Measurements from ENCODE around the gene FRMD5. TPM values are rescaled to one million over a fixed set of nuclear protein-coding genes. Genes with fewer than 3 reads are reported as not detected.

Gene FRMD5
- total RNA-seq, 1 experiment from 2014 or later = 17.4 TPM

DNA sequence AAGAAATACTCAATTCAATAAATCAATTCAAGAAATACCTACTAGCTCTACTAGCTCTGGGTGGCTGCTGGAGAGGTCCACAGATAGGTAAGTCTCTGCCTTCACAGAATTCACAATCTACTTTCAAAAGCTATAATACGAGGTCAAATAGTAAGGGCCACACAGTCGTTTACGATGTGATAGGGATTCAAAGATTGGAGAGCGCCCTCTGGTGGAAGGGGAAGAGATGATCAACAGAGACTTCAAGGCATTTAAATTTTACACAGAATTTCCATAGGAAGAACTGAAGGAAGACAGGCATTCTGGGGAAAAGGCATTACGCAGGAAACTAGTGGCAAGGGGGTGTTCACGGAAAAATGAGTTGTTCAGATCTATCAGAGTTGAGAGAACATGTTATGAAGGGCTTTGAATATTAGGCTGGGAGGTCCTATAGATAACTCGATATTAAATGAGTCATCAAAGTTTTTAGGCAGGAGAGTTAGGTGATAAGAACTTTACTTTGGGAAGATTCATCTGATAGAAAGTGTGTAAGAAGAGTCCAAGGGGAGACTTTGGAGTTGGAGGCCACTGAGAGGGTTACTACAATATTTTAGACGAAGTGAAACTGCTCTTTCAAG is 128.8 kb downstream of the FRMD5 start:
- Histone ChIP-seq H3K36me3 (ENCODE audit: control insufficient read depth, insufficient read depth, low read length) (no peaks in the 10 kb centered on the region), H3K4me3 (ENCODE audit: low read depth, low read length) (no peak overlapping the region), H3K9me3 (no peaks in the 10 kb centered on the region), H3K4me1 (no peaks in the 10 kb centered on the region), H3K27me3 (replicated peaks; ENCODE audit: control insufficient read depth, insufficient read depth, low read length) (no peaks in the 10 kb centered on the region)
- Mint-ChIP-seq H3K27me3 (ENCODE audit: insufficient read depth, unreplicated experiment) (no peaks in the 10 kb centered on the region), H3K4me3 (ENCODE audit: unreplicated experiment) (no peak overlapping the region), H3K36me3 (ENCODE audit: insufficient read depth, unreplicated experiment) (no peaks in the 10 kb centered on the region), H3K4me1 (ENCODE audit: low read depth, unreplicated experiment) (peaks cover 11% of the 10 kb centered on the region), H3K27ac (ENCODE audit: unreplicated experiment) (peak overlapping the region; percentile 1), H3K9me3 (ENCODE audit: unreplicated experiment) (no peaks in the 10 kb centered on the region)
- TF ChIP-seq, protein P1, sequence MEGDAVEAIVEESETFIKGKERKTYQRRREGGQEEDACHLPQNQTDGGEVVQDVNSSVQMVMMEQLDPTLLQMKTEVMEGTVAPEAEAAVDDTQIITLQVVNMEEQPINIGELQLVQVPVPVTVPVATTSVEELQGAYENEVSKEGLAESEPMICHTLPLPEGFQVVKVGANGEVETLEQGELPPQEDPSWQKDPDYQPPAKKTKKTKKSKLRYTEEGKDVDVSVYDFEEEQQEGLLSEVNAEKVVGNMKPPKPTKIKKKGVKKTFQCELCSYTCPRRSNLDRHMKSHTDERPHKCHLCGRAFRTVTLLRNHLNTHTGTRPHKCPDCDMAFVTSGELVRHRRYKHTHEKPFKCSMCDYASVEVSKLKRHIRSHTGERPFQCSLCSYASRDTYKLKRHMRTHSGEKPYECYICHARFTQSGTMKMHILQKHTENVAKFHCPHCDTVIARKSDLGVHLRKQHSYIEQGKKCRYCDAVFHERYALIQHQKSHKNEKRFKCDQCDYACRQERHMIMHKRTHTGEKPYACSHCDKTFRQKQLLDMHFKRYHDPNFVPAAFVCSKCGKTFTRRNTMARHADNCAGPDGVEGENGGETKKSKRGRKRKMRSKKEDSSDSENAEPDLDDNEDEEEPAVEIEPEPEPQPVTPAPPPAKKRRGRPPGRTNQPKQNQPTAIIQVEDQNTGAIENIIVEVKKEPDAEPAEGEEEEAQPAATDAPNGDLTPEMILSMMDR (IDR thresholded peaks at IDR 0.05; ENCODE audit: insufficient read depth in 1 of 2, low read depth in 1 of 2, low read length in 1 of 2, severe bottlenecking in 1 of 2, unreplicated experiment in 1 of 2) = peak; percentile 68 to 70
- POLR2A ChIA-PET = no interaction called here
- no TSS peak for BruUV-seq (replicated peaks)
- CTCF ChIA-PET = interaction anchor here (0.5 to 1.4 kb wide), 7 partner anchors 8 to 302 kb away, joined by 3 to 9 read pairs (median 3); no protein-coding TSS in a partner anchor
- peak; percentile 51 to 69 for DNase-seq
- intact Hi-C loops (cut with micrococcal nuclease; ENCODE audit: unreplicated experiment) = loop anchor here (1.0 kb wide), 4 partner anchors 125 to 194 kb away; no protein-coding TSS in a partner anchor

DNA sequence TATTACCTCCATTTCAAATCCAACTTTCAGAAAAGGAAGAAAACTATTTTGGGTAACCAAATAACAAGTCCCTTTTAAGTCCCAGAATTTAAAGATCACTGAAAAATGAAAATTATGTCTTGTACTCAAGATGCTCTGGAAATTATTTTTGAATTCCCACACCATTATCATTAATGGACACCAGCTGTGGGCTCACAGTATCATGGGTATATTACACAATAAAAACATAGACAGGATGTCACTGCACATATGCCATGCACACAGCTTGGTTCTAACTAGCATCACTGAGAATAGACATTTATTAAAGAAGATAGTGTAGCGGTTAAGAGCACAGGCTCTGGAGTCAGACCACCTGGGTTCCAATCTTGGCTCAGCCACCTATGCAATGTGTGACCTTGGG is 130.4 kb downstream of the FRMD5 start:
- Histone ChIP-seq H3K27me3 (replicated peaks; ENCODE audit: control insufficient read depth, insufficient read depth, low read length) (no peaks in the 10 kb centered on the region), H3K4me3 (ENCODE audit: low read depth, low read length) (no peak overlapping the region), H3K4me1 (no peaks in the 10 kb centered on the region), H3K36me3 (ENCODE audit: control insufficient read depth, insufficient read depth, low read length) (no peaks in the 10 kb centered on the region), H3K9me3 (no peaks in the 10 kb centered on the region)
- CTCF ChIA-PET = no interaction called here
- no peaks in the 10 kb centered on the region for H3K36me3 Mint-ChIP-seq (ENCODE audit: insufficient read depth, unreplicated experiment)
- no peaks in the 10 kb centered on the region for H3K27me3 Mint-ChIP-seq (ENCODE audit: insufficient read depth, unreplicated experiment)
- H3K4me3 Mint-ChIP-seq (ENCODE audit: unreplicated experiment) = no peak overlapping the region
- no peak for DNase-seq
- TF ChIP-seq, protein P1 (IDR thresholded peaks at IDR 0.05; ENCODE audit: insufficient read depth in 1 of 2, low read depth in 1 of 2, low read length in 1 of 2, severe bottlenecking in 1 of 2, unreplicated experiment in 1 of 2) = no peak
- H3K9me3 Mint-ChIP-seq (ENCODE audit: unreplicated experiment) = no peaks in the 10 kb centered on the region
- H3K27ac Mint-ChIP-seq (ENCODE audit: unreplicated experiment) = no peak overlapping the region
- intact Hi-C loops (cut with micrococcal nuclease; ENCODE audit: unreplicated experiment) = no loop called here
- POLR2A ChIA-PET = no interaction called here
- peaks cover 11% of the 10 kb centered on the region for H3K4me1 Mint-ChIP-seq (ENCODE audit: low read depth, unreplicated experiment)
- no TSS peak for BruUV-seq (replicated peaks)

DNA sequence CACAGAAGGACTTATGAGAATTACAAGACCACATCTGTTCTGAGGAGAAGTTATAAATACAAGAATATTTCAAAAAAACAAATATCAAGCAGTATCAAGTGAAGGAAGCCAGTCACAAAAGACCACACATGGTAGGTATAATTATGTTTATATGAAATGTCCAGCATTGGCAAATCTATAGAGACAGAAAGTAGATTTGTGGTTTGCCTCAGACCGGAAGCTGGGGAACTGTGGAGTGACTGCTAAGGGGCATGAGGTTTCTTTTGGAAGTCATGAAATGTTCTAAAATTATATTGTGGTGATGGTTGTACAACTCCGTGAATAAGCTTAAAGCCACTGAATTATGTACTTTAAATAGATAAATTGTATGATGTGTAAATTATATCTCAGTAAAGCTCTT is 136.9 kb downstream of the FRMD5 start:
- H3K4me1 ChIP-seq = no peaks in the 10 kb centered on the region
- TF ChIP-seq, protein P1 (IDR thresholded peaks at IDR 0.05; ENCODE audit: insufficient read depth in 1 of 2, low read depth in 1 of 2, low read length in 1 of 2, severe bottlenecking in 1 of 2, unreplicated experiment in 1 of 2) = no peak
- Mint-ChIP-seq H3K36me3 (ENCODE audit: insufficient read depth, unreplicated experiment) (peaks cover under 1% of the 10 kb centered on the region), H3K4me3 (ENCODE audit: unreplicated experiment) (no peak overlapping the region), H3K4me1 (ENCODE audit: low read depth, unreplicated experiment) (no peaks in the 10 kb centered on the region), H3K9me3 (ENCODE audit: unreplicated experiment) (no peaks in the 10 kb centered on the region), H3K27ac (ENCODE audit: unreplicated experiment) (no peak overlapping the region), H3K27me3 (ENCODE audit: insufficient read depth, unreplicated experiment) (no peaks in the 10 kb centered on the region)
- no peaks in the 10 kb centered on the region for H3K27me3 ChIP-seq (replicated peaks; ENCODE audit: control insufficient read depth, insufficient read depth, low read length)
- CTCF ChIA-PET = no interaction called here
- BruUV-seq (replicated peaks) = no TSS peak
- no peaks in the 10 kb centered on the region for H3K36me3 ChIP-seq (ENCODE audit: control insufficient read depth, insufficient read depth, low read length)
- no peaks in the 10 kb centered on the region for H3K9me3 ChIP-seq
- intact Hi-C loops (cut with micrococcal nuclease; ENCODE audit: unreplicated experiment) = no loop called here
- DNase-seq = no peak
- no peak overlapping the region for H3K4me3 ChIP-seq (ENCODE audit: low read depth, low read length)
- POLR2A ChIA-PET = no interaction called here
